HG03039 (cell line): ENCODE results near the gene INSIG1.

Experiments
- ATAC-seq: cut with Tn5 transposase; IDR thresholded peaks from one replicate; pipeline ENCODE4 v1.9.1; 2021; ENCODE audit warnings: mild to moderate bottlenecking, moderate library complexity; ENCODE audit not compliant: unreplicated experiment

INSIG1 gene

GRCh38 chr7:155324012-155324917, 26.6 kb downstream of the INSIG1 start:
- ATAC-seq, result no peak

GRCh38 chr7:155324918-155325235, 27.2 kb downstream of the INSIG1 start:
- ATAC-seq, result no peak

- ATAC-seq, result no peak
Measured at GRCh38 chr7:155326385-155326784, 28.7 kb downstream of the INSIG1 start.

GRCh38 chr7:155327590-155328320, 30.1 kb downstream of the INSIG1 start:
- no peak for ATAC-seq

- ATAC-seq, result no peak
Measured at GRCh38 chr7:155329225-155329624, 31.5 kb downstream of the INSIG1 start.

GRCh38 chr7:155331396-155331795, 33.7 kb downstream of the INSIG1 start:
- no peak for ATAC-seq

- no peak for ATAC-seq
Measured at GRCh38 chr7:155333346-155334234, 35.9 kb downstream of the INSIG1 start.

GRCh38 chr7:155336812-155337602, 39.3 kb downstream of the INSIG1 start:
- no peak for ATAC-seq

- no peak for ATAC-seq
Measured at GRCh38 chr7:155337946-155338631, 40.4 kb downstream of the INSIG1 start.

- ATAC-seq, result no peak
Measured at GRCh38 chr7:155338632-155339320, 41.1 kb downstream of the INSIG1 start.

- ATAC-seq, result no peak
Measured at GRCh38 chr7:155339474-155339873, 41.8 kb downstream of the INSIG1 start.

GRCh38 chr7:155340071-155340531, 42.4 kb downstream of the INSIG1 start:
- ATAC-seq, result no peak

- no peak for ATAC-seq
Measured at GRCh38 chr7:155340721-155341120, 43.0 kb downstream of the INSIG1 start.

GRCh38 chr7:155341463-155341983, 43.8 kb downstream of the INSIG1 start:
- ATAC-seq, result no peak

GRCh38 chr7:155342313-155342712, 44.6 kb downstream of the INSIG1 start:
- no peak for ATAC-seq

- ATAC-seq, result no peak
Measured at GRCh38 chr7:155343150-155343549, 45.5 kb downstream of the INSIG1 start.

GRCh38 chr7:155343661-155344121, 46.0 kb downstream of the INSIG1 start:
- ATAC-seq, result no peak

GRCh38 chr7:155344270-155344617, 46.6 kb downstream of the INSIG1 start:
- ATAC-seq, result peak; percentile 22
